Endometrium (tissue), 2 donors: ENCODE data around the gene CTXND1.

Source experiments
- FAIRE-seq: peaks from 2 replicates; lab custom pipeline; 2012; peaks lifted over from hg19 to GRCh38; lab: Jason Lieb, UNC
- donor health status: control.
- donor health status: control.

The CTXND1 gene

GRCh38 chr15:80180986-80181385 lies 71.0 kb downstream of the CTXND1 start:
- FAIRE-seq, result no peak

DNA sequence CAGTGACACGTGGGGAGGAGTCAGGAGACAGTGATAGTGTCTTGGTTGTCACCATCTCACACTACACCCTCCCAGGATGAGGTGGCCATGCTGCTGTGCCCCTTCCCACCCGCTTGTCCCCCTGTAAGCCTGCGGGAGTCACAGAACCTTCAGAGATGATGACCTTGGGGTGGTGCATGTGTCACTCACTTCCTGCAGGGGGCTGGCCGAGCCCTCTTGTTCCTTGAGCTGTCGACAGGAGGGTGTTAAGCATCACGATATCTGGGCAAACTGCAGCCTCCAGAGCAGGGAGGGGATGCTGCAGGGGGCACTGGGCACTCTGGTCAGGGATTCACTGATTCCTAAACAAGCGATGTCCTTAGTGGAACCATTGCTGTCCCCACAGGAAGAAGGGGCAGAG lies 71.5 kb downstream of the CTXND1 start:
- no peak for FAIRE-seq

- FAIRE-seq, result no peak
Observed at GRCh38 chr15:80179935-80180334, 72.1 kb downstream of the CTXND1 start.

DNA sequence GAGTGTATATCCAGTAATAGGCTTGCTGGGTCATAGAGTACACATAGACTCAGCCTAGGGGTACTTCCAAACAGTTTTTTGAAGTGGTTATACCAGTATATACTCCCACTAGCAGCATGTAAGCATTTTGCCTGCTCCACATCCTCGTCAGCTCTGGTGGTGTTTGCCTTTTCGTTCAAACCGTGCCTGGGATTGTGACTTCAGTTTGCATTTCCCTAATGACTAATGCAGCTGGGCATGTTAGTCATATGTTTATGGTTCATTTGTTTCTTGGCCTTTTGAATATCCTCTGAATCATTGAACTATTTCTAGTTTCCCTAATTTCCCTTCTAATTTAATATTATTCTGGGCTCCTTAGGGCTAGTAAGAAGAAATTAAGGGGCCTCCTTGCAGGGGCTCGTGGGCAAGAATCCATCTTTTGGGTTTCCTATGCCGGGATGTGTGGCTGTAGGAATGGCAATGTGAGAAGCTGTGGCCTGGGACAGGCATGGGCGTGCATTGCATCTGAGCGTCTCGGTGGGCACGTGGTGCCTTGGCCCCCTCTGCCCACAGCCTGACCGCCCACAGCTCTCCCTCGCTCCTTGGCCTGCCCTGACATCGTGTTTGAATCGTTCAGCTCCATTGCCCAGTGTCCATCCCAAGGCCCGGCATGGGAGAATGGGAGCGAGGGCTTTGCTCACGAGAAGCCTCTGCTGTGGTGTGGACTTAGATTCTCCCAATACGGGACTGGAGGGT lies 72.8 kb downstream of the CTXND1 start:
- FAIRE-seq, result no peak

- FAIRE-seq, result no peak
Observed at GRCh38 chr15:80177156-80177555, 74.9 kb downstream of the CTXND1 start.

GRCh38 chr15:80176443-80176842 lies 75.6 kb downstream of the CTXND1 start:
- FAIRE-seq, result no peak

- no peak for FAIRE-seq
Observed at GRCh38 chr15:80175436-80175835, 76.6 kb downstream of the CTXND1 start.

- FAIRE-seq, result no peak
Observed at GRCh38 chr15:80174017-80174746, 77.8 kb downstream of the CTXND1 start.

- no peak for FAIRE-seq
Observed at GRCh38 chr15:80173022-80173759, 78.8 kb downstream of the CTXND1 start.

DNA sequence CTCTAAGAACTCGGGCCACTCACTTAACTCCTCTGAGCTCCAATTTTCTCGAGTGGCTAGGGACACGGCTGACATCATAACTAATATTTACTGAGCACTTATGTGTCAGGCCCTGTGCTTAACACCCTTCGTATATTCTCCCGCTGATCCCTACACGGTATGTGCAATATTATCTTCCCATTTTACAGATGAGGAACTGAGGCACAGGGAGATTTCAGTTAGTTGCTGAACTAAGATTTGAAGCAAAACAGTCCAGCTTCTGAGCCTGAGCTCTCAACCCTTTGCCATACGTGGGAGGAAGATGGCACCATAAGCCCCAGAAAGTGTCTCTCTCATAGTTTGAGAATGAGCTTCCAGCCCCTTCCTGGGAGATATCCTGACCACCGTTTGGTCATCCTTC lies 79.6 kb downstream of the CTXND1 start:
- FAIRE-seq, result no peak

DNA sequence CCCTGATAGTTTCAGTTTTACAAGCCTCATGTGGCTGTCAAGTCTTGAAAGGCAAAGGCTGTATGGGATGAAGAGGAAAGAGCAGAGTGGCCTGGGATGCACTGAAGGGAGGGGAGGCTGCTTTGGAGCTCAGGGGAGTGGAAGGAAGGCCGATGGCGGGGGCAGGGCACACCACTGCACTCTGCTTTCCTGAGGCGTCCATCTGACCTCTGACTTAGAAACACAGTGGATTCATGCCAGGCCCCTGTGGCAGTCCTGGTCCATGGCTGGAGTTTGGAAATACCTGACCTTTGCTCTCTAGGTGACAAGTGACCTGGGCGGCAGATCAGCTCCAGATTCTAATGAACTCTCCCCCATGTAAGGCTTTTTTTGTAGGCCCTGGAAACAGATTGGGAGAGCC lies 80.2 kb downstream of the CTXND1 start:
- FAIRE-seq, result no peak

DNA sequence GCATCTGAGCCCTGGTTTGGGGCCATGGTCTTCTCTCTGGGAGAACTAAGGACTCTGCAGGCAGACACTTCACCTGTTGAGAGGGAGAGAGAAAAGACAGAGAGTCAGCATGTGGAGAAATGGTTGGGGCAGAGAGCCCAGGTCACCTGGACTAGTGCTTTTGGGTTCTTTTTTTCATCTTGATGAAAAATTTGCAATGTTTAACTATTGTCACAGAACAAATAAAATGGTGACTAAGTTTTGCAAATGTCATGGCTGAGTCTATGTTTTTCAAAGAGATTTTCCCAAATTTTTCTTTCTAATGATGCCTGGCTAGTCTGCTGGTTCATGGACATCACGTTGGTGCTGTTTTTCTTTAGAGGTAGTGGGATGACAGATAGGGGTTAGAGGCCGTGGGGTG lies 81.4 kb downstream of the CTXND1 start:
- no peak for FAIRE-seq

DNA sequence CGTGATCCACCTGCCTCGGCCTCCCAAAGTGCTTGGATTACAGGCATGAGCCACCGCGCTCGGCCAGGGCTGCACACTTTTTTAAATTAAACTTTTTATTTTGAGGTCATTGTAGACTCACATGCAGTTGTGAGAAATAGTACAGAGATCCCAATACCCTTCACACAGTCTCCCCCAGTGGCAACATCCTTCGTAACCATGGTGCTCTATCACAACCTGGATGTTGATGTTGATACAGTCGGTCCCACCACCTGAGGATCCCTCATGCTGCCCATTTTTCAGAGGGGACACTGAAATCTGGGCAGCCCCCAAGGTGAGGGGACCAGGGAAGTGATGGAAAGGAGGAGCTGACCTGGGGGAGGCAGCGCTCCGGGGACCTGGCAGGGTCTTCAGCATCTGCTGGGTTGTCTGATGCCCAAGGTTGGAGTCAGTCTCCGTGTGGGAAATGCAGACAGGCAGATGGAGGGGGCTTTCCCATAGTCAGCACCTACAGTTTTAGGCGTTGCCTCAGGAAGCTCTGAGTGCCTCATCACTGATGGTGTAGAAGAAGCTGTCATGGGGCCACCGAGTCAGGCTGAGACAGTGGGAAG lies 82.2 kb downstream of the CTXND1 start:
- no peak for FAIRE-seq

DNA sequence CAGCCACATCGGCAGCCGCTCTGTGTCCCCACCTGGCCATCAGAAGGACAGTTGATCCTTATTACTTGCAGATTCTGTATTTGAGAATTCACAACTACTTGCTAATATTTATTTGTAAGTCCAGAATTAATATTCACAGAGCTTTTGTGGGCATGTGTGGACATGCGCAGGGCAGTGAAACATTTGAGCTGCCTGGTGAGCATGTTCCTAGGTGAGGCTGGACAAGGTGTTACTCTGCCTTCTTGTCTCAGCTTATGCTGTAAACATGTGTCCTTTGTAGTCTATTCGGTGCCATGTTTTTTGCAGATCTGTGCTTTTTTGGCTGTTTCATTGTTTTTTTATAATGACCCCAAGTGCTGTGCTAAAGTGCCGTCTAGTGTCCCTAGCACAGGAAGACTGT lies 83.6 kb downstream of the CTXND1 start:
- no peak for FAIRE-seq

DNA sequence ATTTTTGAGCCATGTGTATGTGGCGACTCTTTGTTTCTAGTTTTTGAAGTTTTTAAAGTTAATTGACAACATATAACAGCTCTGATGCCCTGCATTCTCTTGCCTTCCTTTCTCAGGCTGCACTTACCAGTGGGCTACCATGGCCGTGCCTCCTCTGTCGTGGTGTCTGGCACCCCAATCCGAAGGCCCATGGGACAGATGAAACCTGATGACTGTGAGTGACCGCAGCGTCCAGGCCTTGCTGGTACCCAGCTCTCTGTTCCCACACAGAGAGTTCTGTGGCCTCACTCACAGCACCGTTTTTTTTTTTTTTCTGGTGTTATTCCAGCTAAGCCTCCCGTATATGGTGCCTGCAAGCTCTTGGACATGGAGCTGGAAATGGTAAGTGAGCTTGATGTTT lies 84.1 kb downstream of the CTXND1 start:
- no peak for FAIRE-seq

DNA sequence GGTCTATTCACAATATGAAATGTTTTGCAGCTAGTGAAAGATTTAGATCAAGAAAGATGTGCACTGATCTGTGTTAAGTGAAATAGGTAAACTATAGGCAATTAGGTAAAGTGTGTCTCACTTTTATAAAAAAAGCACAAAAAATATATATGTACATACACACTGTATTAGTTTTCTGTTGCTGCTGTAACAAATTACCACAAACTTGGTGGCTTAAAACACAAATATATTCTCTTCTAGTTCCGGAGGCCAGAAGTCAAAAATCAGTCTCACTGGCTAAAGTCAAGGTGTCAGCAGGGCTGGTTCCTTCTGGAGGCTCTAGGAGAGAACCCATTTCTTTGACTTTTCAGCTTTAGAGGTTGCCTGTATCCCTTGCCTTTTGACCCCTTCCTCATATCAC lies 88.1 kb downstream of the CTXND1 start:
- no peak for FAIRE-seq

DNA sequence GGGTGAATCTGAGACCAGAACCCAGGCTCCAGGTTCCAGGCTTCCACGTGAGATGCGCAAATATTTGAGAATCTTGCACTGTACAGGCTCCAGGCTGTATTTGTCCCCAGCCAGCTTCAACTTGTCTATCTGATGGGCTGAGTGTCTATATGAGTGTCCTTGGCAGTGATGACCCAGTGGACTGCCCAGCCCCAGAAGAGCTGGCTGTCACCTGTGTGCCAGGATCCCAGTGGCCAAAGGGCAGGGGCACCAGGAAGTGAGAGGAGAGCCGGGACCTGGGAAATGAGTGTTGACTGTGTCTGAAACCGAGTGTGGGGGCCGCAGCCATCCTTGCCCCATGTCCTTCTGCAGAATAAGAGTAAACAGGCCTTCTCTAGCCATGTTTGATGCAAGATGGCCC lies 88.8 kb downstream of the CTXND1 start:
- no peak for FAIRE-seq

GRCh38 chr15:80162059-80162554 lies 89.9 kb downstream of the CTXND1 start:
- FAIRE-seq, result no peak

DNA sequence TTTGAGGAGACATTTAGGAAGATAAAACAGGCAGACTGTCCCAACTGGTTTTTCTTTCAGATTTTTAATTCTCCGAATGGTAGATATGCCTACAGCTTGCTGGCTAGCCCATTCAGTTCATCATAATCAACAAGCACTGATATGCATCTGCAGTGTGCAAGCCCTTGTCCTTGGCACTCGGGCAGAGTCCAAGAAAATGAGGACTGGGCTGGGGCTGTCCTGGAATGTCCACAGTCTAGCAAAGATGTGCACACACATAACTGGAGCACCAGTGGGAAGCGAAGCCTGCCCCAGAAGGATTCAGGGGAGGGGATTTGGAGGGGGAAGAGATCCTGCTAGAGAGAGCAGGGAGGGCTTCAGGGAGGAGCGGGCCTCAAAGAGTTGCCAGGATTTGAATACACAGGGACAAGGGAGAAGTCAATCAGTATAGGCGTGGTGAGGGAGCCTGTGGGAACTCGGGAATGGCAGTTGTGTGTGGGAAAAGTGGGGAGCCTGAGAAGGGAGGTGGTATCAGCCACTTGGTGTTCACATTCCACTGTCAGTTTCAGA lies 90.5 kb downstream of the CTXND1 start:
- FAIRE-seq, result no peak

- FAIRE-seq, result no peak
Observed at GRCh38 chr15:80160570-80161156, 91.3 kb downstream of the CTXND1 start.

GRCh38 chr15:80159811-80160569 lies 92.0 kb downstream of the CTXND1 start:
- FAIRE-seq, result no peak
